HuH-7.5 (cell line): ENCODE data around the gene ARNT2.

Experiments used
- DNase-seq: peaks from one replicate; pipeline ENCODE4 v3.0.0; 2011; ENCODE audit warnings: low spot score

The ARNT2 gene

DNA sequence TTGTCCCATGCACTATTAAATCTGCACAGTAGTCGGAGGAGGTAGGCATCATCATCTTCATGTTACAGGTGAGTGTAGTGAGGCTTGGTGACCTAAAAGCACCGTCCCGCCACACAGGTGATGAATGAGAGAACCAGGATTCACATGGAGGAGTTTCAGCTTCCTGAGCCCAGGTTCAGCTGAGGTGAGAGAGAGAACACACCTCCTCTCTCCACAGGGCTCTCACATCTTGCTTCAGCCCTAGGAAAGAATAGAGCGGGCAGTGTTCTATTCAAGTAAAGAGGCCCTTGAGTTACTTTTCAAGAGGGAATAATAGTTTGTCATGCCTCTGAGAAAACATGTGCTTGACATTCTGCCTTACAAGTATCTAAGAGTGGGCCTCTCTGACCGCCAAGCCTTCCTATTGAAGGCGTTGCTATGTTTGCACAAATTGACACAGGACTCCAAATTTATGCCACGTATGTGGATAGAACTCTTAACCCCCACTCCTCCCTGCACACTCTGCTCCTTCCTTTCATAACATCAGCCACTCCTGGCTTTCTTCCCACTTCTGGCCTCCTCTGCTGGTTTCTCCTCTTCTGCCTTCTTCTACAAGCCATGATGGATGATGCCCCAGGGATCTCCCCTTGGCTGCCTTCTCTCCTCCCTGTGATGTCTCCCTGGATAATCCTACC lies 152.6 kb downstream of the ARNT2 start:
- no peak for DNase-seq

DNA sequence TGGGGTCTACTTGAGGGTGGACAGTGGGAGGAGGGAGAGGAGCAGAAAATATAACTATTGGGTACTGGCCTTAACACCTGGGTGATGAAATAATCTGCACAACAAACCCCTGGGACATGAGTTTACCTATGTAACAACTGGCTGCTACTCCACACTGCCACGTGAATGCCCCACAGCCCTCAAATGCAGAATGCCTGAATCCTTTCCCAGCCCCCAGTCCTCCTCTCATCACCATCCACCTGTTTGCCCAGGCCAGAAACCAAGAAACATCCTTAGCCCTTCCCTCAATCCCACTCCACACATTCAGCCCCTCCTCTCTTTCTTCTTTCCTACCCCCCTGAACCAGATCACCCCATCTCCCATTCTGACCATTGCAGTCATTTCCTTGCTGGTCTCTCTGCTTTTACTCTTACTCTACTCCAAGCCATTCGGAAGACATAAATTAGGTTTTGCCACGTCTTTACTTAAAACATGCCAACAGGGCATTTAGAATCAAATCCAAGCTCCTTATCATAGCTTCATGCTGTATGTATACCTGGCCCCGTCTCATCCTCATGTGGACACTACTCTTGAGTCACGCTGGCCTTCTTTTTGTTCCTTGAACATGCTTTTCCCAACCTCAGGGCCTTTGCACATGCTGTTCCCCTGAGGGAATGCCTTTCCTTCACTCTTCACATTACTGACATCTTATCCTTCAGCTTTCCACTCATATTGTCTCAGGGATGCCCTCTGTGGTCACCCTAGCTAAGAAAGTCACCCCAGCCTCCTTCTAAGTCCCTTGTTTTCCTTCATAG lies 153.5 kb downstream of the ARNT2 start:
- no peak for DNase-seq

- DNase-seq, result no peak
Observed at GRCh38 chr15:80558631-80559319, 154.6 kb downstream of the ARNT2 start.

GRCh38 chr15:80559320-80559693 lies 155.1 kb downstream of the ARNT2 start:
- no peak for DNase-seq

DNA sequence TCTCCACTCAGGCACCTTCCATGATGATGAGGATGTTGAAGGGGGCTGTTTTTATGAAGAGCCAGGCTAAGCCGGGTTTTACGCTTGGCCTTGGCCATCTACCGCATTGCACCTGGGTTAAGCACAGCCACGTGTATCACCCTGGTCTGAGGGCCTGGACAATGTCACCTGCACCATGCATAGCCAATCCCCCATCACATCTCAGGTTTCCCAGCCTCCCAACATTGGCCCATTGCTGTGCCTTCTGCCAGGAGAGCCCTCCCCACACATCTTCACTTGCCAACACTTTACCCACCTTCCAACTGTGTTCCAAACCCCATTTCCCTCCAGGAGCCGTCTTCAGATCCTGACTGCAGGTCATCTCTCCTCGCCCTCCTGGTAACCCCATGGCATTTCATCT lies 155.6 kb downstream of the ARNT2 start:
- DNase-seq, result no peak

GRCh38 chr15:80560601-80561400 lies 156.6 kb downstream of the ARNT2 start:
- DNase-seq, result no peak

DNA sequence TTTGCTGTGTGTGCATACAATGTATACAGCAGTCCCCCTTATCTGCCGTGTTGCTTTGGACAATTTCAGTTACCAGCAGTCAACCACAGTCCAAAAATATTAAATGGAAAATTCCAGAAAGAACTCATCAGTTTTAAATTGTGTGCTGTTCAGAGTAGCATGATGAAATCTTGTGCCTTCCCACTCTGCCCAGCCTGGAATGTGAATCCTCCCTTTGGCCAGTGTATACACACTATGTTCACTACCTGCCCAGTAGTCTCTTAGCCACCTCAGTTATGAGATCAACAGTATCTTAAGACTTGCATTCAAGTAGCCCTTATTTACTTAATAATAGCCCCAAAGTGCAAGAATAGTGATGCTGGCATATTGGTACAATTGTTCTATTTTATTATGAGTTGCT lies 157.3 kb downstream of the ARNT2 start:
- DNase-seq, result no peak

DNA sequence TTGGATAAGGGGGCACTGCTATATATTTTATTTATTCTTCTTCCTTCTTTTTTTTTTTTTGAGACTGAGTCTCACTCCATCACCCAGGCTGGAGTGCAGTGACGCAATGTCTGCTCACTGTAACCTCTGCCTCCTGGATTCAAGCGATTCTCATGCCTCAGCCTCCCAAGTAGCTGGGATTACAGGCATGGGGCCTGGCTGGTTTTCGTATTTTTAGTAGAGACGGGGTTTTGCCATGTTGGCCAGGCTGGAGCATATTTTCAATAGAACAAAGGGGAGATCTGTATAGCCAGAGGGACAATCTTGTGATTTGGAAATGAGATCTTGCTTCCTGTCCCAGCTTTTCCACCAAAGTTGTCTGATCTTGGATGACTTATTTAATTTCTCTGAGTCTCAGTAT lies 157.9 kb downstream of the ARNT2 start:
- no peak for DNase-seq

GRCh38 chr15:80562846-80563245 lies 158.7 kb downstream of the ARNT2 start:
- DNase-seq, result no peak

DNA sequence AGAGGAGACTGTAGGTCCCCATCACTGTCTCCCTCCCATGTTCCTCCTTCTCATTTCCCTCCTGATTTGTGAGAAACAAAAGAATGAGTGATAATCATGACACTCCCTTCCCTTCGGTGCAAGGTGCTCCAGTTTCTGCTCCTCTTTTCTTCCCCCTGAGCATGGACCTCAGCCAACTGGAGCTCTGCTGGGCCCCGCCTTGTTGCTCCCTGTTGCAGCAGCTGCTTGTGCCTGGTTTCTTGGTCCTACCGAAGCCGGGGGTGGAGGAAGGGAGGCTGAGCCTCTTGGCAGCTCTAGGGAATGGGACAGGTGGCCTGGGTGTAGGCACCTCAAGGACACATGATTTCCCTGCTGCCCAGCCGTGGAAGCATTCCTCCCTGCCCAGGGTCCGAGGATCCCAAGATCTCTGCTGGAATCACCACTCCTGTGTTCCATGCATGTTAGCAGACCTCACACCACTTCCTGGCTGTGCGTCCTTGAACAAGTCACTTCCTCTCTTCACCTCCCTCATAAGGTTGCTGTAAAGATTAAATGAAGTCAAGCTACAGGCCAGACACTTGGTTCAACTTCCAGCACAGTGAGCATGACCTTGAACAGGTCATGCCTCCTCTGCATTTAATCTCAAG lies 159.3 kb downstream of the ARNT2 start:
- DNase-seq, result no peak

DNA sequence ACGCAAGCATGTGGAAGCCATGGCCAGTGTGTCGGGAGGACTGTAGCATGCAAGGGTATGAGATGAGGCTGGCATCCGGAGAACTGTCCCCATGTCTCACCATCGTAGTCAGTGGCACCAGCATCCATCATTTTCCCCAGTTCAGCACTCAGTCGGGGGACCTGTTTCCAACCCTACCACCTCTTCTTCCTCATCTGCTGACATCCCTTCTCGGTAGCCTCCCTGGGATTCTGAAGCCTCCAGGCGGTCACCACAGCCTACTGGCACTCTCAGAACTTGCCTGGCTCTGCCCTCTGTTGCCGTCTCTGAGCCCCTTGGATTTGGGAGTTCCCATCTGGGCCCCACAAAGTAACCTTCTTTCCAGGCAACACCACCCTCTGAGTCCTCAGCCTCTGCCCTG lies 159.9 kb downstream of the ARNT2 start:
- DNase-seq, result no peak

- no peak for DNase-seq
Observed at GRCh38 chr15:80565398-80565797, 161.2 kb downstream of the ARNT2 start.

GRCh38 chr15:80565988-80566387 lies 161.8 kb downstream of the ARNT2 start:
- no peak for DNase-seq

DNA sequence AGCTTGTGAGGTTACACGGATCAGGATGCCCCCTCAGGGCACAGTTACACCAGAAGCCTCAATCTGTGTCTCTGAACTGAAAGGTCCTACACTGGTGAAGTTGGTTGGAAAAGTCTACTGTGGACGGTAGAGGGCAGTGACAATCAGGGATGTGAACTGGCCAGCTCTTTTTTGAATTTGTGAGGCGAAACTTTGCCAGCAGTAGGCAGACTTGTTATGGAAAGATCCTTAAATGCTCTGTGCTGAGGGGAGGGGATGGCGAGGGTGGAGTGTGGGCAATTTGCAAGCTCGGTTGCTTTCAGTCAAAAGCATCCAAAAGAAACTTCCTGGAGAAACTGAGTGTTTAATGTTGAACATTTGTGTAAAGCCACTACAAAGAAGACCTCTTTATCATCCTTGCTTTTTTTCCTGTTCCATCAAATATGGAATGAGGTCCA lies 163.6 kb downstream of the ARNT2 start:
- peak; percentile 78 for DNase-seq

DNA sequence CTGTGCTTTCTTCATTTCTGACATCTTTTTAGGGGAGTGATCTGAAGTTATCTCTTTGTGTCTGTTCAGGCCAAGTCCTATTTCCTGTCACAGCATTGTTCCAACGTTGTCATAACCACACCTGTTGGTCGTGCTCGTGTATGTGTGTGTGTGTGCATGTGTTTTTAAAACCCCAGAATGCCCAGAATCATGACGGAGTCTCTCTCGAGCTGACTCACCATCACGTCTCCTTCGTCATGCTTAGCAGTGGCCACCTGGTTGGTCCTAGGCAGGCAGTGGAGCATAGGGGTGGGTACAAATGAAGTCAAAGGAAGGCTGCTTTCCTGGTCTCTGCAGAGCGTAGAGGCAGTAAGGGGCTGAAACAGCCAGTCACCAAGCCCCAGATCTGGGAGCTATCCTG lies 164.1 kb downstream of the ARNT2 start:
- DNase-seq, result no peak

DNA sequence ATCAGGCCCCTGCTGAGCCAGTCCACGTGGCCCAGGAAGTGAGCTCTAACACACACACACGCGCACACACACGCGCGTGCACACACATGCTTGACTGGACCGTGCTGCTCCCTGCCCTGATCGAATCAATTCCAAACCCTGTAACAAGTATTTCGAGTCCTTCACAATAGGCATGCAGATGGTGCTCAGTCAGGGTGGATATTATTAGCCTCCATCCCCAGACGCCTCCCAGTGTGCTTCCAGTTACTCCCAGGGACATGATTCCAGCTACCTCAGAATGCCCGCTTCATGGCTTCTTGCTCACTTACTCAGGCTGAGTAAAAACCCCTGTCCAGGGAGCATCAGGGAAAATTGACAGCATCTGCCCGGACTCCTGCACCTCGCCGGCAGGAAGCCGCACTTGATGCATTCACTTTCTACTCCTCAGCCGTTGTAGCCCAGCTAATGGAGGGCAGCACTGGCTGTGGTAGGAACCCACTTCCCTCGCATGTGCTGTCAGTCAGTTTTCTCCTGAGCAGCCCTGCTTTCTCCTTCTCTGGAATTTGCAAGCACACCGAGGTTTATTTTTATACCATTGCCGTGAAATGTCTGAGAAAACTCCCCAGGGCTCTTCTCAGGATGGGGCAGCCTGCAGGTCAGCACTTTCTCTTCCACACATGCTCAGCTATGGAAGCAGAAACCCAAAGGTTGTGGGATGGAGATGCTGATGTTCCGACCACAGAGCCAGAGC lies 164.9 kb downstream of the ARNT2 start:
- DNase-seq, result no peak

GRCh38 chr15:80569656-80570055 lies 165.5 kb downstream of the ARNT2 start:
- DNase-seq, result no peak

GRCh38 chr15:80570553-80570952 lies 166.4 kb downstream of the ARNT2 start:
- no peak for DNase-seq

DNA sequence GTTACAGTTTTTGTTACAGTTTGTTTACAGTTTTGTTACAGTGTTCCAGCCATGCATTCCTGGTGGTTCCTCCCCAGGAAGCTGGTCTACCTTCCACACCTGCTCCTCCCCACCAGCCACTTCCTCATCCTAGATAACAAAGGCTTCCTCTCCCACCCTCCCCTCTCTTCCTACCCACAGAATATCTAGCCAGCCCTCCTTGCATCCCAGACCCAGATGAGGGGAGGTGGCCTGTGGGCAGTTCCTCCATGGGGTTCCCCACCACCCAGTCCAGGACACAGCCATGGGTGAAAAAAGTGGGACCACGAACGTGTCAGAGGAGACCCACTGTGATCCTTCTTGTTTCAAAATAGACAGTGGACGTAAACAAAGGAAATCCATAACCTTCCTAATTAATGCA lies 168.2 kb downstream of the ARNT2 start:
- no peak for DNase-seq

DNA sequence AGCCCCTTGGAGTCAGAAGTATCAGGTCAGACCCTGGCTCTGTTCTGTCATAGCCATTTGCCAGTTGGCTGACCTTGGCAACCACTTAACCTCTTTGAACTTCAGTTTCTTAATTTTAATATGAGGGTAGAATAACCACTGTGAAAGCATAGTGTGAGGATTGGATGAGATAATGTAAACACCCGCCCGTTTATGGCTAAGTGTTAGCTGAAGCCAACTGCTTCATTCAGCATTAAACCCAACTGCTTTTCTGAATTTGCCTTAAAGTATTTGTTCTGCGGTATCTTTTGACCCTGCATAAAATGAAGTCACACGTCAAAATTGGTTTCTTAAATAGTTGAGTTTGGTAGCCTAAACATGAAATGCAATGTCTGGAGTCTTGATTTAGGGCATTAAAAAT lies 169.4 kb downstream of the ARNT2 start:
- no peak for DNase-seq

GRCh38 chr15:80574590-80574989 lies 170.4 kb downstream of the ARNT2 start:
- DNase-seq, result no peak
